GM04503 (cell line): ENCODE results near the gene ZNF513.
A peak's percentile ranks its signal among the peaks of the same experiment; 100 is the strongest.
"Not testable (repeated sequence)": the region's sequence is repeated elsewhere in the genome, so short reads cannot be mapped to it uniquely, and the experiment has no call there.

Source experiments
- DNase-seq: peaks from one replicate; pipeline ENCODE4 v3.0.0-alpha.2; 2012; ENCODE audit warnings: low read depth

Gene ZNF513, protein sequence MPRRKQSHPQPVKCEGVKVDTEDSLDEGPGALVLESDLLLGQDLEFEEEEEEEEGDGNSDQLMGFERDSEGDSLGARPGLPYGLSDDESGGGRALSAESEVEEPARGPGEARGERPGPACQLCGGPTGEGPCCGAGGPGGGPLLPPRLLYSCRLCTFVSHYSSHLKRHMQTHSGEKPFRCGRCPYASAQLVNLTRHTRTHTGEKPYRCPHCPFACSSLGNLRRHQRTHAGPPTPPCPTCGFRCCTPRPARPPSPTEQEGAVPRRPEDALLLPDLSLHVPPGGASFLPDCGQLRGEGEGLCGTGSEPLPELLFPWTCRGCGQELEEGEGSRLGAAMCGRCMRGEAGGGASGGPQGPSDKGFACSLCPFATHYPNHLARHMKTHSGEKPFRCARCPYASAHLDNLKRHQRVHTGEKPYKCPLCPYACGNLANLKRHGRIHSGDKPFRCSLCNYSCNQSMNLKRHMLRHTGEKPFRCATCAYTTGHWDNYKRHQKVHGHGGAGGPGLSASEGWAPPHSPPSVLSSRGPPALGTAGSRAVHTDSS

DNA sequence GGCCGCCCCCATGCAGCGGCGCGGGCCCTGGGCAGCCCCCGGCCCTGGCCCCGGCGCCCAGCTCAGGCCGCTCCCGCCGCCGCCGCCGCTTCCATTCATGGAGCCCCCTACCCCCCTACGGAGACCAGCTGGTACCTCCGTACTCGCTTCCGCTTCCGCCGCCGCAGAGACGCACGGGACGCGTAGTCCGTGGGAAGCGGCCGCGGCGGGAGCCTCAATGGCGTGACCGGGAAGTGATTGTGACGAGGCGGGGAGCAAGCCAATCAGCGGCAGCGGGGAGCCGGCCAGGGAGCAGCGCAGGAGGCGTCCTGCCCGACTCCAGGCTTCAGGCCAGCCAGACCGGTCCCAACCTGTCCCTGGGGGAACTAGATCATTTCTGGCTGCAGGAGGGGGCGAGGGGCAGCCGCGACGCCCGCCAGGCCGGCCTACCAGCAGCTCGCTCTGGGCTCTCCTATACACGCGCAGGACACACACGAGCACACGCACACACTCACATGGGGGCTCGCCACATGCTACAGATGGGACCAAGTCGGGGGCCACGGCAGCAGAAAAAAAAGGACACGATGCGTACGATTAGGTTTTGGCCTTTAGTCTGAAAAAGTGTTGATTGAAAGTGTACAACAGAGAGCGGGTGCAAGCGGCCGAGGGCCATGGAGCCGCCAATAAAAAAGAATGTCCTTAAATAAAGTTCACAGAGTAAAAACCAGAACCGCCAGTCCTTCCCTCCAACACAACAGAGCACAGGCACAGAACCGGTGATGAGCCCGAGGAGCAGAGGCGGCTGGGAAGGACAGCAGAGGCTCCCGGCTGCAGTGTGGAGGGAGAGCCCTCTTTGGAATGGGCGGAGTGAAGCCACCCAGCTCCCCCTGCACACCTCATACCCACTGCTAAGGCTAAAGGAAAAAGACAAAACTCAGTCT lies at the start of gene ZNF513:
Gene ZNF513, minus strand, starts transcription at position 109 of the 920 bp plus-strand sequence. CDS start 208 bp downstream, outside the sequence.
- DNase-seq, result peak; percentile 70

DNA sequence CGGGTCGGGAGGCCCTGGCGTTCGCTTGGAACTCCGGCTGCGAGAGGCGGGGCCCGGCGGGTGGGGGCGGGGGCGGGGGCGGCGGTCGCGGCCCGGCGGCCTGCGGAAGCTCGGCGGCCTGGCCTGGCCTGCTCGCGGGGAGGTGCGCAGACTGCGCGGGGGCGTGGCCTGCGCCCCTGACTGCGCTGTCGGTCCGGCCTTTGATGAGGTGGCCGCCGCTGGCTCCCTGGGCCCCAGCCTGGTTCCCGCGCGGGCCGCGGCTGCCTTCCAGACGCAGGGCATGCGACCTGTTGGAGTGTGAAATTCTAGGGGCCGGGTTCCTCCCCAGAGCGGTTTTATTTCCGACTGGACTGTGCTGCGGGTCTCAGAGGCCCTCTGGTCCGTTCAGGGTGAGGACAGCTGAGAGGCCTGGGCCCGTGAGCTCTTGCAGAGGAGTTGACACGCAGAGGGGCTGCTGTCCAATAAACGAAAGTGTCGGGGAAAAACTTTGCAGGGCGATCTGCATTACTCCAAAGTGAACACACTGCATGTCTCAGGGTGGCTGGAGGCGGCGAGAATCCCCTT lies 48.5 kb upstream of the ZNF513 start:
- DNase-seq, result peak; percentile 34

DNA sequence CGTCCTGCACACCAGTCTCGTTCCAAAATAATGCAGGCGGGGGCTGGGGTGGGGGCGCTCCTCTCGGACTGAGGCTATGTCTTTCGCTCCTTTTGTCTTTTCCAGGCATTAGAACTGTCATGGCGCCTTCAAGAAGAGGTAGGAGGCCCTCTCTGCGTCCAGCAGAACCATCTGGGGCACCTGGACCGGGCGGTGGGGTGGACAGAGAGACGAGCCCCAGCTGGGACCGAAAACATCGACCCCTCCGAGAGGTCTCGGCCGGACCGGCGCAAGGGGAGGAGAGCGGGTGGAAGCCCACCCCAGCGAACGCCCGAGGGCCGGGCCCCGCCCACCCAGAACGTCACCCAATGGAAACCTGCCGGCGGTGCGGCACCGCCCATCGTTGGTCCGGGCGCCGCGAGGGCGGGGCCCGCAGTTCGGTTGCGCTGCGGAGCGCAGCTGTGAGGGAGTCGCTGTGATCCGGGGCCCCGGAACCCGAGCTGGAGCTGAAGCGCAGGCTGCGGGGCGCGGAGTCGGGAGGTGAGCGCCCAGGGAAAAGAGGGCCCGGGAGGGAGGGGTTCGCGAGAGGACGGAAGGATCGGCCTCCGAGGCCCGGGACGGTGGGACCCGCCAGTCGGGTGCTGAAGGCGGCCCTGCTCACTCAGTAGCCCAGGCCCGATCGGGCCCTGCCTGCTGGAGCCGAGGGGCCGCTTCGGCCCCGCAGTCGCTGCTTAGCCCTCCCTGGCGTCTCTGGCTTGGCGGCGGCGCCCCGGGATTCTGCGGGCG lies 47.9 kb upstream of the ZNF513 start, which contains the start of gene NRBP1:
Gene NRBP1, plus strand, starts transcription at position 419 of the 765 bp plus-strand sequence. CDS start 4,643 bp downstream, outside the sequence.
- DNase-seq, result peak; percentile 36

DNA sequence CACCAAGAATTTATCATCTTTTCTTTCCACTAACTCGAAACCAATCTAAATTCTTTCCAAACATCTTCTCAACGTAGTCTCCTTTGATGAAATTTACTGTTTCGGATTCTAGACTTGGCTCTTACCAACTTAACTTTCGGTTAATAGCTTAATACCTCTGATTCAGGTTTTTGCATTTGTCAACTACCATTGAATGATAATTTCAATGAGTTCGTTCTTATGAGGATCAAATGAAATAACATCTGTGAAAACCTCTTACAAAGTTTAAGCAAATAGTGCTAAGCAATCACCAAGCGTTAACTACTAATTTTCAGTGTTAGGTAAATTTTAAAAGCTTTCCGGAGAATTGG lies 47.3 kb upstream of the ZNF513 start:
- DNase-seq, result no peak

DNA sequence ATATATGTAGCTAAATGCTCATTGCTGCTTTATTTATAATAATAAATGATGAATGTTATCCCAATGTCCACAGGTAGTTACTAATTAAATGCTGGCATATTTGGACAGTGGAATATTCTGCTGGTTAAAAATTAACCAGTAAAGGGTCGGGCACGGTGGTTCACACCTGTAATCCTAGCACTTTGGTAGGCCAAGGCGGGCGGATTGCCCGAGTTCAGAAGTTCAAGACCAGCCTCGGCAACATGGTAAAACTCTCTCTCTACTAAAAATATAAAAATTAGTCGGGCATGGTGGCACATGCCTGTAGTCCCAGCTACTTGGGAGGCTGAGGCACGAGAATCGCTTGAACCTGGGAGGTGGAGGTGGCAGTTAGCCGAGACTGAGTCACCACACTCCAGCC lies 44.5 kb upstream of the ZNF513 start:
- not testable (repeated sequence) for DNase-seq

DNA sequence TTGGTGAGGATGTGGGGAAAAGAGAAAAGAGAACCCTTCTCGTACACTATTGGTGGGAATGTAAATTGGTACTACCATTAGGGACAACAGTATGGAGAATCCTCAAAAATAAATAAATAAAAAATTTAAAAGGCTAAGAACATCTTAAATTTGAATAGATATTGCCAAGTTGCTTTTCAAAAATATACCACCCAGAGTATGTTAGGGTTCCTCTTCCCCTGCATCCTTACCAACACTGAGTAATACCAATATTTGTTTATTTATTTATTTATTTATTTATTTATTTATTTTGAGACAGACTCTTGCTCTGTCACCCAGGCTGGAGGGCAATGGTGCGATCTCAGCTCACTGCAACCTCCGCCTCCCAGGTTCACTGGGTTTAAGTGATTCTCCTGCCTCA lies 42.4 kb upstream of the ZNF513 start:
- DNase-seq, result no peak

DNA sequence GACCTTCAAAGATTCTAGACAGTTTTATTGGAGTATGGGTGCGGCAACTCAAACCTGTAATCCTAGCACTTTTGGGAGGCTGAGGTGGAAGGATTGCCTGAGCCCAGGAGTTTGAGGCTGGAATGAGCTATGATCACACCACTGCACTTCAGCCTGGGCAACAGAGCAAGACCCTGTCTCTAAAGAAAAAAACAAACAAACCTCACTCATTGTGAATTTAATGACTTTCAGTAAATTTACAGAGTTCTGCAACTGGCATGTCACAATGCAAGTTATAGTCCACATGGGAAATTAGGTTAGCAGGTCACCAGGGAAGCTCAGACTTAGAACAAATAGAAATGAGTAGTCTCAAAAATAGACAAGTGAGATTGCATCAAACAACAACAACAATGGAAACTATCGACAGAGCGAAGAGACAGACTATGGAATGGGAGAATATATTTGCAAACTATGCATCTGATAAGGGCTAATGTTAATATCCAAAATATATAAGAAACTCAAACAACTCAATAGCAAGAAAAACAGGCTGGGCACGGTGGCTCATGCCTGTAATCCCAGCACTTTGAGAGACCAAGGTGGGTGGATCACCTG lies 41.2 kb upstream of the ZNF513 start:
- no peak for DNase-seq

DNA sequence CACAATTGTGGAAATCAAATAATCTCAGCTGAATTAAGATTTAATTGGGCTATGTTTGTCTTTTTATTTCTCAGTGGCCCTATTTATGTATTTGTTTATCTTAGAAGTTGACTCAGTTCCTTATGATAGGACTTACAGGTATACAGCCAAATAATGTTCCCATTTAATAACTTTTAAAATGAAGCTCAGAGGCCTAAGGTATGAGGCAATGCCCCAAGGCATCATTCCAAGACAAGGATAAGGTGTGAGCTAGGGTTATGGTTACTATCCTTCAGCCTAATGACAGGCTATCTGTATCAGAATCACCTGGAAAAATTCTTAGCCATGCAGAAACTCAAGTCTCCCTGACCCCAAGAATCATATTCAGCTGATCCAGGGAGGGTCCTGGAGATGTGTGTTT lies 40.5 kb upstream of the ZNF513 start:
- no peak for DNase-seq

DNA sequence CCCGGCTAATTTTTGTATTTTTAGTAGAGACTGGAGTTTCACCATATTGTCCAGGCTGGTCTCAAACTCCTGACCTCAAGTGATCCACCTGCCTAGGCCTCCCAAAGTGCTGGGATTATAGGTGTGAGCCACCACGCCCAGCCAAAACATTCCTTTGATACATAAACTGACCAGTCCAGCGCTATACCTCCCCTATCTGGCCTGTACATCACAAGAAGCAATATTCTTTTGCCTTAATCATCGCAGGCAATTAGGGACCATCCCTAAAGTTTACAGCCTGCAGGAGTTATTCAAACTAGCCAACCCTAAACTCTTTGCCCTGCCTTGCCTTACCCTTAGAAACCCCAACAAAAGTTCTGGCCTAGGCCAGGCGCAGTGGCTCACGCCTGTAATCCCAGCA lies 35.6 kb upstream of the ZNF513 start:
- DNase-seq, result no peak

DNA sequence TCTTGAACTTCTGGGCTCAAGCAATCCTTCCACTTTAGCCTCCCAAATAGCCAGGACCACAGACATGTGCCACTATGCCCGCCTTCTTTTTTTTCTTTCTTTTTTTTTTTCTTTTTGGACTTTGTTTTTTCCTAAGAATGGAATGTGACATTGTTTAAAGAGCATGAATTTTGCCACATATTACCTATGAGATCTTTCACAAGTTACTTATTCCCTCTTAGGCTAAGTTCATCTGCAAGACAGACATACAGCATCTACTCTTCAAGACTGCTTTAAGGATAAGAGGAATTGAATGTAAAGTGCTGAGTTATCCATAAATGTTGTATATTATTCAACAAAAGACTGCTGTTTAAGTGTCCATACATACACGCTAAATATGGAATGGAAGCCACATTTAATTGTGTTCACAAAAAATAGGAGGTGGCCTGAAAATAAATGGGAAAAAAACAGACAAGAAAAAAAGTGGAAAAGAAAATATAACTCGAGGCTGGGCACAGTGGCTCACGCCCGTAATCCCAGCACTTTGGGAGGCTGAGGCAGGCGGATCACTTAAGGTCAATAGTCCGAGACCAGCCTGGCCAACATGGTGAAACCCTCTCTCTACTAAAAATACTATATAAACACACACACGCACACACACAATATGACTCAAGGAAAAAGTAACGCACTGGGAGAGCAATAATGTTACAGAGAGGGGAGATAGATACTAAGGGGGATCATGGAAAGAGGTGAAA lies 32.1 kb upstream of the ZNF513 start:
- DNase-seq, result no peak

DNA sequence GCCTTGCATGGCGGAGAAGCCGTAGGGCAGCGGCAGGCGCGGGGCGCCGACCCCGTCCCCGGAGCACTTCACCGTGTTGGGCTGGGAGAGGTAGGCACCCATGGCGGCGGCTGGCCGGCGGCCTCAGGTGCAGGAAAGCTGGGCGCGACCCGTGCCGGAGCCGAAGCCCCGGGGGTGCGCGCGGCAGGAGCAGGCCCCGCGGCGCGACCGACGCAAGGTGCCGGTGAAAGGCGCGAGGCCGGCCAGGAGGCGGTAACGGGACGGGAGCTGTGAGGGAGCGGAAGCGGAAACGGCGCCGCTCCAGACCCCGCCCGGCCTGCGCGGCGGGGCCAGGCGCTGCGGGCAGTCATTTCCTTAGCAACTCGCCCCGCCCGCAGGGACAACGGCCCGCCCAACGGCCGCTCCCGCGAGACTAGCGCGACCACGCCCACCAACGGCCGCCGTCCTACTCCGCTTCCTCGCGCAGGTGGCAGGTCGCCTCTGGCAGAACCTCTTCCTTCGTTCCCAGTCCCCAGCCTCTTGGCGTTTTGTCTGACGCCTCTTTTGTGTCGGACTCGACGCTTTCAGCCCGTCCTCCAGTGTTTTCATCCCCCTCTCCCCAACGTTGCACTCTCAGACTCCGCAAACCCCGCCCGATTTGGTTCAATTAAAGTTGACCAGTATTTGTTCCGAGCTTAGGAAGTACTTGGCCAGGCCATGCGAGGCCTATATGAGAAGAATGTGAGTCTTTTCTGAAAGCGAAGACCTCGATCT lies 29.0 kb upstream of the ZNF513 start, which contains the start of gene PPM1G:
Gene PPM1G, minus strand, starts transcription at position 271 of the 753 bp plus-strand sequence. Its CDS starts 169 bp downstream, at position 102.
- DNase-seq, result peak; percentile 58

DNA sequence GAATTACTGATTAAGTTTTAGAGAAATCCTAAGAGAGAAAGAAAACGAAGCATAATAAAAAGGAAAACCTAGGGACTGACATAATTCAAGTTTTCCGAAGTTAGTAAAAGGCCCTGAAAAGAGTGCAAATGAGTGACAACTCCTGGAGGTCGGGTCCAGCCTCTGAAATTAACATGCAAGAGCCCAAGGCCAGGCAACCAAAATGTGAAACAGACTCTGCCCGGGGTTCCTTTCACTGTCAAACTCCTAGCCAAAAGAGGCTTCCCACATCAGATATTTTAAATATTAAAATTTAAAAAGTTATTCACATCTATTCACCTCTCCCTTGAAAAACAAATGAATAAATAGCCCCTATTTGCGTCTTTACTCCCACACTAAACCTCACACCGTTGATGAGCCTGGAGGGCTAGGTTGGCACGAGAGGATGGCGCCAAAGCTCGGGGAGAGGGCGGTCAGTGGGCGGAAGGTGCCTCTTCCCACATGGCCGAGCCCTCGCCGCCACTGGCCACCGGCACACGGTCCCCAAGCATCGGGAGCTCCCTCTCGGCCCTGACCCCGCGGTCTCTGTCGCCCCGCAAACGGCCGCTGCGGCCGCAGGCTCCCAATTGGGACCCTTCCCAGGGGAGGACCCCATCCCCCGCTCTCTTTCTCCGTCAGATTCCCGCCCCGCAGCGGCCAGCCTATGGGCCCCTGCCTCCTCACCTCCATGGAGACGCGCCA lies 28.2 kb upstream of the ZNF513 start:
- no peak for DNase-seq

DNA sequence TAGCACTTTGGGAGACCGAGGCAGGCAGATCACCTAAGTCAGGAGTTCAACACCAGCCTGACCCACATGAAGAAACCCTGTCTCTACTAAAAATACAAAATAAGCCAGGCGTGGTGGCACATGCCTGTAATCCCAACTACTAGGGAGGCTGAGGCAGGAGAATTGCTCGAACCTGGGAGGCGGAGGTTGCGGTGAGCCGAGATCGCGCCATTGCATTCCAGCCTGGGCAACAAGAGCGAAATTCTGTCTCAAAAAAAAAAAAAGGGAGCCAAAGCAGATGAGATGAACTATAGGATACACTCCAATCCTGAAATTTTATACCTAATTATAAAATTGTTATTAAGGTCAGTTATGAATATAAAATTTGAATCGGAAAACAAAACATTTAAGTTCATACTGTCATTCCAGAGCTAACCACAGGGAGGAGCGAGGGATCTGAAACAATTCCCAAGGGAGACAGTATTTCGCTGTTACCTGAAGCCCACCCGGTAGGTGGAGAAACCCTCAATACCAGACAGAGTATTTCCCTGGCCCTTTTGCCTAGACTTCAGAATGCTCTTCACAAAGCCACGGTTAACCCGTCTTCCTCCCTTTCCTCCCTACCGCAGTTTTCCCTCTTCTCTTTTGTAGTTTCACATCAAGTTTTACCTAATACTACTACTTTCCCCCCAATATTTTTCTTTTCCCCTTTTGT lies 27.4 kb upstream of the ZNF513 start:
- DNase-seq, result no peak

DNA sequence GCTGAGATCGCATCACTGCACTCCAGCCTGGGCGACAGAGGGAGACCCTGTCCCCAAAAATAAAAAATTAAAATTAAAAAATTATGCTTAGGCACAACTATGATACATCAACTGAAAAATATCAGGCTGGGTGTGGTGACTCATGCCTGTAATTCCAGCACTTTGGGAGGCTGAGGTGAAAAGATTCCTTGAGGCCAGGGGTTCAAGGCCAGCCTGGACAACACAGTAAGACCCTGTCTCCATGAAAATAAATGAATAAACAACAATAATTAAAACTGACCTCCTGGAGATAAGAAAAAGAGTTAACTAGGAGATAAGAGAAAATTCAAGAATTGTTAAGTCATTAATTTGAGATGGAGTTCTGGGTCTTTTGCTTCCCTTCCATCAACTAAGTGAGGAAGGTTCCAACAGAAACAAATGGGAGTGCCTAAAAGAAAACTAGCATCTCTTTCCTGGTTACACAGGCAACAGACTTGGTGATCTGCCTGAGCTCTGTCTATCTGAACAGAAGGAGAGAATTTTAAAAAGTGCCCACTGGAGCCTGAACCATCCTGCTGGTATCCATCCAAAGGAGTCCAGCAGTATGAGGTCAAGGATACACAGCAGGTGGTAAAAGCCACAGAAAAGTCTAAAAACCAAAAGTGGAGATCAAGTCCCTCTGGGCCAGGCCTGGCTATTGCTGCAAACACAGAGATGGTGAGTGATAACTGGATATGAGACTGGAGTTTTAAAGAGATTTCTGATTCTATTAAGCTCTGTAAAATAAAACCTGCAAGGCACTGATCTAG lies 20.0 kb upstream of the ZNF513 start:
- DNase-seq, result no peak

DNA sequence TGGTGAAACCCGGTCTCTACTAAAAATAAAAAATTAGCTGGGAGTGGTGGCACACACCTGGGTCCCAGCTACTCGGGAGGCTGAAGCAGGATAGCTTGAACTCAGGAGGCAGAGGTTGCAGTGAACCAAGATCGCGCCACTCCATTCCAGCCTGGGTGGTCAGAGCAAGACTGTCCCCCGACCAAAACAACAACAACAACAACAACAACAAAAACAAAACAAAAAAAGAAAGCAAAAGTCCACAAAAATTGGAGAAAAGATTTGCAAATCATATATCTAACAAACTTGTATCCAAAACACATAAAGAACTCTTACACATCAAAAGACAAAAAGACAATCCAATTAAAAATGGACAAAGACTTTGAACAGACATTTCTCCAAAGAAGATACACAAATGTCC lies 18.4 kb upstream of the ZNF513 start:
- DNase-seq, result no peak

DNA sequence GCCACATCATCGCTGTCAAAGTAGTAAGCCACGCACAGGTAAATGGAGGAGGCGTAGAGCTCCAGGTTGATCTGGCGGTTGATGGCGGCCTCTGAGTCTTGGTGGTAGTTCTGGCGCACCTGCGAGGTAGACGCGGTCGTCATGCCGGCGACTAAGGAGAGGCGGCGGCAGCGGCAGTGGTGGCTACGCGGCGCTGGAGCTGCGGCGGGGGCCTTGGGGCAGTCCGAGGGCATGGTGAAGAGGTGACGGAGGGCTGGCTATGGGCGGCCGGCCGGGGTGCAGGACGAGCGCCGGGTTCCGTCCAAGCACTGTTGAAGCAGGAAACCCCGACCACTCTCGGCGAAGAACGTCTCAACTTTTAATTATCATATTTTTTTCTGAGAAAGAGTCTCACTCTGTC lies 12.7 kb upstream of the ZNF513 start:
- DNase-seq, result no peak
